Parathyroid adenoma (tissue), 2 donors: ENCODE results near the gene C6orf132.

Experiments
- H2AFZ ChIP-seq: fragments of 300-600 bp; sonication (generic); one replicate; pipeline ENCODE4 v1.7.0; 2017; ENCODE audit warnings: antibody characterized with exemption, mild to moderate bottlenecking
- H3K27ac ChIP-seq: fragments of 300-600 bp; sonication (generic); one replicate; pipeline ENCODE4 v1.7.0; 2017
- H3K27me3 ChIP-seq: fragments of 300-600 bp; sonication (generic); one replicate; pipeline ENCODE4 v1.7.0; 2017; ENCODE audit warnings: low read length; ENCODE audit not compliant: control insufficient read depth, insufficient read depth
- H3K36me3 ChIP-seq: fragments of 300-600 bp; sonication (generic); one replicate; pipeline ENCODE4 v1.7.0; 2017; ENCODE audit warnings: low read length; ENCODE audit not compliant: control insufficient read depth, insufficient read depth
- H3K4me1 ChIP-seq: fragments of 300-600 bp; sonication (generic); one replicate; pipeline ENCODE4 v1.7.0; 2017; ENCODE audit warnings: control low read depth
- H3K4me2 ChIP-seq: fragments of 300-600 bp; sonication (generic); one replicate; pipeline ENCODE4 v1.7.0; 2017; ENCODE audit warnings: low read length
- H3K4me3 ChIP-seq: fragments of 300-600 bp; sonication (generic); one replicate; pipeline ENCODE4 v1.7.0; 2017; ENCODE audit warnings: low read depth, low read length
- H3K79me2 ChIP-seq: fragments of 300-600 bp; sonication (generic); one replicate; pipeline ENCODE4 v1.7.0; 2017; ENCODE audit warnings: control low read depth
- H3K9ac ChIP-seq: fragments of 300-600 bp; sonication (generic); one replicate; pipeline ENCODE4 v1.7.0; 2017; ENCODE audit warnings: mild to moderate bottlenecking
- H3K9me3 ChIP-seq: fragments of 300-600 bp; sonication (generic); one replicate; pipeline ENCODE4 v1.7.0; 2017; ENCODE audit warnings: low read length; ENCODE audit not compliant: control insufficient read depth
- TF ChIP-seq, protein P1 (sequence below): fragments of 300-600 bp; sonication (generic); IDR thresholded peaks from one replicate; pipeline ENCODE4 v1.7.0; 2017; ENCODE audit warnings: antibody characterized with exemption, mild to moderate bottlenecking
- donor health status: primary hyperparathyroidism.

The C6orf132 gene

DNA sequence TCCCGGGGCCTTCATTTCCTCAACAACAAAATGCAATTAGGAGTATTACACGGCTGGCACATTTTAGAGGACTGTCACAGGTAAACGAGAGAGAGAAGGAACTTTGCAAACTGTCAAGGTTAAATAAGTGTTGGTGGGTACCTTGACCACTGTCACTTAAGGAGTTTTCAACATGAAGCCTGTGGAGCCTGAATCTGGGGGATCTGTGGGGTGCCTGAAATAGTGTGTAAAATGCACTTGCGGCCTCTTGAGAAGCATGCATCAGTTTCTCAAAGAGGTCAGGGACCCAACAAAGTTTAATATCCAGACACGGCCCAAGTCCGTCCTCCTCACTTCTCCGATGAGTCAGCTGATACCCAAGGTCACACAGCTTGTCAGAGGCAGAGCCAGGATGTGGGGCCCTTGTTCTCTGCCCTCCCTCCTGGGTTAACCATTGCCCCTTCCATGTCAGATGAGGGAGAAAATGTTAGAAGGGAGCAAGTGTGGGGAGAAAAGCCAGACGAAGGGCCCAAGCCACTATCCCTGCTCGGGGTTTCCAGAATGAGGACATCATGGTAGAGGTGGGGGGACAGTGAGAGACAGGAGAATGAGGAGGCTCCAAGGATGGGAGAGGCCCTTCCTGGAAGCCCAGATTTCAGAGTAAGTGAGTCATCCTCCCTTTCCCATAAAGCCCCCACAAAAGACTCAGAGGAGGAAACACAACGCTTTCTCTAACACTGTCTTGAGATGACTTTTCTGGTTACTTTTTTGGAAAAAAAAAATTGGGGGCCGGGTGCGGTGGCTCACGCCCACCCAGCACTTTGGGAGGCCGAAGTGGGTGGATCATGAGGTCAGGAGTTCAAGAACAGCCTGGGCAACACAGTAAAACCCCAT lies 42.2 kb downstream of the C6orf132 start:
- Histone ChIP-seq H3K9ac (no peak overlapping the region), H3K27ac (no peak overlapping the region), H3K79me2 (no peaks in the 10 kb centered on the region), H3K27me3 (no peaks in the 10 kb centered on the region), H3K4me2 (no peak overlapping the region), H2AFZ (peak overlapping the region; percentile 26), H3K4me1 (peaks cover 4% of the 10 kb centered on the region), H3K4me3 (no peak overlapping the region), H3K36me3 (no peaks in the 10 kb centered on the region), H3K9me3 (no peaks in the 10 kb centered on the region)
- TF ChIP-seq, protein P1, sequence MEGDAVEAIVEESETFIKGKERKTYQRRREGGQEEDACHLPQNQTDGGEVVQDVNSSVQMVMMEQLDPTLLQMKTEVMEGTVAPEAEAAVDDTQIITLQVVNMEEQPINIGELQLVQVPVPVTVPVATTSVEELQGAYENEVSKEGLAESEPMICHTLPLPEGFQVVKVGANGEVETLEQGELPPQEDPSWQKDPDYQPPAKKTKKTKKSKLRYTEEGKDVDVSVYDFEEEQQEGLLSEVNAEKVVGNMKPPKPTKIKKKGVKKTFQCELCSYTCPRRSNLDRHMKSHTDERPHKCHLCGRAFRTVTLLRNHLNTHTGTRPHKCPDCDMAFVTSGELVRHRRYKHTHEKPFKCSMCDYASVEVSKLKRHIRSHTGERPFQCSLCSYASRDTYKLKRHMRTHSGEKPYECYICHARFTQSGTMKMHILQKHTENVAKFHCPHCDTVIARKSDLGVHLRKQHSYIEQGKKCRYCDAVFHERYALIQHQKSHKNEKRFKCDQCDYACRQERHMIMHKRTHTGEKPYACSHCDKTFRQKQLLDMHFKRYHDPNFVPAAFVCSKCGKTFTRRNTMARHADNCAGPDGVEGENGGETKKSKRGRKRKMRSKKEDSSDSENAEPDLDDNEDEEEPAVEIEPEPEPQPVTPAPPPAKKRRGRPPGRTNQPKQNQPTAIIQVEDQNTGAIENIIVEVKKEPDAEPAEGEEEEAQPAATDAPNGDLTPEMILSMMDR = no peak

DNA sequence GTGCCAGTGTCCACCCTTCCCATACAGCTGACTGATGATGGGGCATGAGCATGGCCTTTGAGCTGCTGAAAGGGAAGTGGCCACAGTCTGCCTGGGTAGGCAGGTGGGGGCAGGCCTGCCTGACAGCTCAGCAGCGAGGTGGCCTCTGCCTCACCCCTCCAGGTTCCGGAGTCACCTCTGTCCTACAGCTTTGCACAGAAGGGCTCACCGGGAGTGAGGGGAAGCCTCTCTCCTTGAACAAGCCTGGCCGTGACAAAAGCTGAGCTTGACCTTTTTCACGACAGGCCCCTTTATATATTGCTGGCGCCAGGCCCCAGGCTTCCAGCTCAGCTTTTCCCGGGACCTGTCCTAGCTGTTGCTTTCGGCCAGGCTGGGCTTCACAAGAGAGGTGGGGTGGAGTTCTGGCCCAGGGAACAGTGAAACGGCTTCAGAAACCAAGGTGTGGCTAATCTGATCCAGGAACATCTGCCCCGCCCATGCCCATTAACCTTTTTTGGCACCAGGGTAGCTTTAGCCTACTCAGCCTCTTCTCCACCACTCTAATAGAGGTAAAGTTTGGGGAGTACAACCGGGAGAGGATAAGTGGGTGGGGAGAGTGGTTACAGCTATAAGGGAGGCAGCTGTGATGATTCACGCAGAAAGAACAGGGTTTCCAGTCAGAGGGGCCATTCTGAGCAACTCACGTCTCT lies 42.9 kb downstream of the C6orf132 start:
- no peak overlapping the region for H3K4me2 ChIP-seq
- H3K9me3 ChIP-seq = no peaks in the 10 kb centered on the region
- H3K27me3 ChIP-seq = no peaks in the 10 kb centered on the region
- no peak overlapping the region for H3K27ac ChIP-seq
- peak overlapping the region; percentile 26 for H2AFZ ChIP-seq
- H3K4me3 ChIP-seq = no peak overlapping the region
- H3K9ac ChIP-seq = no peak overlapping the region
- TF ChIP-seq, protein P1 = no peak
- H3K79me2 ChIP-seq = no peaks in the 10 kb centered on the region
- no peaks in the 10 kb centered on the region for H3K36me3 ChIP-seq
- peaks cover 4% of the 10 kb centered on the region for H3K4me1 ChIP-seq

DNA sequence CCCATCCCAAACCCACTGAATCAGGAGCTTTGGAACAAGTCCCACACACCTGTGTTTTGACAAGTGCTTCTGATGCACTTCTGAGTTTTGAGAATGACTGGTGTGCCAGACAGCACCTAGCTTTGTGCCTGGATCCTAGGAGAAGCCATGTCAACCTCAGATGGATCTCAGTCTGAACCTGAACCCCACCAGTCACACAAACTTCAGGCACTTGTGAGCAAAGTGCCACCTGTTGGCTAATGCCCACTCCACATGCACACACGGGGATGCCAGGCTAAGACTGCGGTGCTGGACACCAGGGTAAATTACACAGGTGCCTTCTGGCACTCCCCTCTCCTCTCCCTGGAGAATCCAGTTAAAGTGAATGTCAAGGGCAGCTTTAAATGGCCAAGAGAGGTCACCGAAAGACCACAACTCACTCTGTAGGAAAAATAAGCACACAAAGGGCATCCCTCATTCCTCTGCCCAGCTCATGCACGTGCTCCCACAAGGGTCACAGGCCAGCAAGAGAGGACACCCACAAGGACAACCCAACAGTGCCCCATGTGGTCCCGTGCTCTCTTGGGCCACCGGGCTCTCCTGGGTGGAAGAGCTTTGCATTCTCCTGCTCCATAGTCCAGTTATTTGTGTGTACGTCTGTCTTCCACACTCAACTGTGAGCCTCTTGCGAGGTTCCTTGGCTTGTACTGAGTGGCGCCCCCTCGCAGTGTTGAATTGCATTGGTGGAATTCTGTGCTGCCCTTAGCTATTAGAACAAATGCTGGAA lies 46.5 kb downstream of the C6orf132 start:
- TF ChIP-seq, protein P1 = no peak
- H3K27me3 ChIP-seq = no peaks in the 10 kb centered on the region
- H3K4me1 ChIP-seq = peaks cover 4% of the 10 kb centered on the region
- no peak overlapping the region for H3K9ac ChIP-seq
- no peak overlapping the region for H3K4me2 ChIP-seq
- no peaks in the 10 kb centered on the region for H3K36me3 ChIP-seq
- no peaks in the 10 kb centered on the region for H3K79me2 ChIP-seq
- H3K4me3 ChIP-seq = no peak overlapping the region
- H3K27ac ChIP-seq = no peak overlapping the region
- H2AFZ ChIP-seq = no peak overlapping the region
- H3K9me3 ChIP-seq = no peaks in the 10 kb centered on the region

DNA sequence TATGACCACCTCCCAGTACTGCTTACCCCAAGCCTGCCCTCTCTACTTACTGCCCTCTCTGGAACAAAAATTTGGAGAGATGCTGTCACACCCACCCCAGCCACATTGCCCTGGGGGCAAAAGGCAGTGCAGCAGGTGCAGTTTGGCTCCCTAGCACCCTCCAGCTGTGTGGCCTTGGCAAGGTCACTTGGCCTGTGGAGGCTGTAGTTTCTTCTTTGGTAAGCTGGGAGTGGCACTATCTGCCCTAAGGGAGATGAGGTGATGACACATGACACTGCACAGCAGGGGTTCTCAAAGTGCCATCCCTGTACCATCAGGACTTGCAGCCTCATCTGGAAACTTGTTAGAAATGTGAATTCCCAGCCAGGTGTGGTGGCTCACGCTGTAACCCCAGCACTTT lies 47.3 kb downstream of the C6orf132 start:
- Histone ChIP-seq H3K4me3 (no peak overlapping the region), H3K27me3 (no peaks in the 10 kb centered on the region), H3K4me2 (no peak overlapping the region), H3K9me3 (no peaks in the 10 kb centered on the region), H3K36me3 (no peaks in the 10 kb centered on the region), H3K79me2 (no peaks in the 10 kb centered on the region), H3K4me1 (peaks cover 4% of the 10 kb centered on the region), H3K9ac (no peak overlapping the region), H3K27ac (no peak overlapping the region), H2AFZ (no peak overlapping the region)
- TF ChIP-seq, protein P1 = no peak
